Osteoblast (primary cell): Measurements from ENCODE around the gene LTA4H. TPM values are rescaled to one million over a fixed set of nuclear protein-coding genes. Genes with fewer than 3 reads are reported as not detected.

ENCODE experiments used
- DNase-seq: peaks from one replicate; pipeline ENCODE4 v3.0.0; 2011; ENCODE audit warnings: low spot score, mixed read lengths; ENCODE audit not compliant: insufficient read length; ENCODE audit errors: missing footprints
- H2AFZ ChIP-seq: 2 replicates; pipeline ENCODE4 v1.6.0; 2011; ENCODE audit warnings: mild to moderate bottlenecking, low read length
- H3K27ac ChIP-seq: 2 replicates; pipeline ENCODE4 v1.5.1; 2011; ENCODE audit warnings: mild to moderate bottlenecking, low read depth, low read length, moderate library complexity
- H3K27me3 ChIP-seq: 2 replicates; pipeline ENCODE4 v1.6.0; 2012; ENCODE audit warnings: mild to moderate bottlenecking, control low read depth, inconsistent platforms, low read length, moderate library complexity; ENCODE audit not compliant: insufficient read depth
- H3K36me3 ChIP-seq: 2 replicates; pipeline ENCODE4 v1.5.1; 2011; ENCODE audit warnings: mild to moderate bottlenecking, low read length, control low read depth, moderate library complexity; ENCODE audit not compliant: insufficient read depth
- H3K4me1 ChIP-seq: 2 replicates; pipeline ENCODE4 v1.5.1; 2011; ENCODE audit warnings: mild to moderate bottlenecking, low read length, control low read depth, moderate library complexity; ENCODE audit not compliant: insufficient read depth
- H3K4me2 ChIP-seq: 2 replicates; pipeline ENCODE4 v1.6.0; 2011; ENCODE audit warnings: mild to moderate bottlenecking, low read length; ENCODE audit not compliant: insufficient read depth
- H3K4me3 ChIP-seq: fragments of 200-600 bp; sonication (generic); 3 replicates; pipeline ENCODE4 v1.5.1; 2012; ENCODE audit warnings: mild to moderate bottlenecking, low read length, inconsistent platforms; ENCODE audit not compliant: insufficient read depth
- H3K79me2 ChIP-seq: 2 replicates; pipeline ENCODE4 v1.6.0; 2012; ENCODE audit warnings: mild to moderate bottlenecking, low read length, control low read depth, inconsistent platforms; ENCODE audit not compliant: insufficient read depth
- H3K9me3 ChIP-seq: 2 replicates; pipeline ENCODE4 v1.5.1; 2011; ENCODE audit warnings: low read depth, low read length, control low read depth
- H4K20me1 ChIP-seq: 2 replicates; pipeline ENCODE4 v1.6.0; 2012; ENCODE audit warnings: mild to moderate bottlenecking, low read length, control low read depth; ENCODE audit not compliant: insufficient read depth
- CTCF ChIP-seq: IDR thresholded peaks from 2 replicates; pipeline ENCODE4 v1.5.1; 2011; ENCODE audit warnings: mild to moderate bottlenecking, low read depth, low read length, moderate library complexity; ENCODE audit errors: extremely low read depth
- total RNA-seq: library from RNA; depleted of rRNA; stranded (reverse); fragments of >200 nt; gene quantifications from 2 replicates; pipeline ENCODE4 v1.2.3, GENCODE V29; 2012

The LTA4H gene
- total RNA-seq, 1 donor, result 73.8 TPM

GRCh38 chr12:96033549-96034389 is 1.6 kb downstream of the LTA4H start:
- Histone ChIP-seq H3K9me3 (no peaks in the 10 kb centered on the region), H4K20me1 (peaks cover 3% of the 10 kb centered on the region), H3K27ac (no peak overlapping the region), H3K79me2 (peaks cover 38% of the 10 kb centered on the region), H3K4me1 (peaks cover 8% of the 10 kb centered on the region), H2AFZ (no peak overlapping the region), H3K36me3 (no peaks in the 10 kb centered on the region), H3K4me3 (peak overlapping the region; percentile 99), H3K4me2 (peak overlapping the region; percentile 90), H3K27me3 (no peaks in the 10 kb centered on the region)
- no peak for DNase-seq
- TF ChIP-seq CTCF, result no peak

- H3K27me3 ChIP-seq, result no peaks in the 10 kb centered on the region
- H3K79me2 ChIP-seq, result peaks cover 38% of the 10 kb centered on the region
- H3K36me3 ChIP-seq, result peaks cover 19% of the 10 kb centered on the region
- no peak overlapping the region for H3K27ac ChIP-seq
- peaks cover 3% of the 10 kb centered on the region for H4K20me1 ChIP-seq
- no peak overlapping the region for H2AFZ ChIP-seq
- no peak for DNase-seq
- no peaks in the 10 kb centered on the region for H3K9me3 ChIP-seq
- no peak overlapping the region for H3K4me3 ChIP-seq
- H3K4me2 ChIP-seq, result no peak overlapping the region
- TF ChIP-seq CTCF, result no peak
- H3K4me1 ChIP-seq, result peaks cover 8% of the 10 kb centered on the region
These were observed 5.6 kb downstream of the LTA4H start for GRCh38 chr12:96029826-96030225.

GRCh38 chr12:96028538-96028937 is 6.8 kb downstream of the LTA4H start:
- Histone ChIP-seq H3K36me3 (peaks cover 21% of the 10 kb centered on the region), H3K4me2 (no peak overlapping the region), H3K27me3 (no peaks in the 10 kb centered on the region), H4K20me1 (peaks cover 3% of the 10 kb centered on the region), H3K4me3 (no peak overlapping the region), H3K9me3 (no peaks in the 10 kb centered on the region), H3K4me1 (no peaks in the 10 kb centered on the region), H2AFZ (no peak overlapping the region), H3K27ac (no peak overlapping the region), H3K79me2 (peaks cover 28% of the 10 kb centered on the region)
- TF ChIP-seq CTCF, result no peak
- no peak for DNase-seq

GRCh38 chr12:96026331-96026730 is 9.1 kb downstream of the LTA4H start:
- no peak for TF ChIP-seq CTCF
- H3K9me3 ChIP-seq, result no peaks in the 10 kb centered on the region
- no peaks in the 10 kb centered on the region for H3K27me3 ChIP-seq
- no peak for DNase-seq
- peaks cover 15% of the 10 kb centered on the region for H3K79me2 ChIP-seq
- no peak overlapping the region for H2AFZ ChIP-seq
- H3K4me2 ChIP-seq, result no peak overlapping the region
- H3K27ac ChIP-seq, result no peak overlapping the region
- no peak overlapping the region for H3K4me3 ChIP-seq
- no peaks in the 10 kb centered on the region for H3K4me1 ChIP-seq
- peaks cover 39% of the 10 kb centered on the region for H3K36me3 ChIP-seq
- no peaks in the 10 kb centered on the region for H4K20me1 ChIP-seq
